ENCODE data around the gene DNTT. TPM values are rescaled to one million over a fixed set of nuclear protein-coding genes. Genes with fewer than 3 reads are reported as not detected.

The DNTT gene
- total RNA-seq, 2 donors from 2014 or later = not detected

Other genes with a start within 250 kb of the DNTT start
- gene ZNF518A, start 174.1 kb upstream of the DNTT start, total RNA-seq = 10 to 100 TPM; 10.5 to 12.4 TPM
- 1 to 10 TPM; 1.2 to 3.4 TPM for gene BLNK, start 32.9 kb upstream of the DNTT start, total RNA-seq
- not detected for gene OPALIN, start 54.6 kb downstream of the DNTT start, total RNA-seq
- gene TLL2, start 209.5 kb downstream of the DNTT start, total RNA-seq = 10 to 100 TPM in 1 of 2 donors, 1 to 10 TPM in 1; 1.5 to 11.5 TPM

All from left cardiac atrium (tissue), 2 donors.